IMR-90 (cell line): ENCODE results near the gene ALPK3.

Experiments
- CEBPB ChIP-seq: IDR thresholded peaks from 2 replicates; pipeline ENCODE4 v1.6.1; 2012; ENCODE audit warnings: low read depth, low read length, improper control_type of control experiment
- MXI1 ChIP-seq: IDR thresholded peaks from 2 replicates; pipeline ENCODE4 v1.6.1; 2012; ENCODE audit warnings: low read depth, mild to moderate bottlenecking, low read length, moderate library complexity, borderline replicate concordance
- NFE2L2 ChIP-seq: fragments of 150-350 bp; IDR thresholded peaks from 2 replicates; pipeline ENCODE4 v1.6.1; 2016; ENCODE audit warnings: low read depth, mild to moderate bottlenecking, low read length
- POLR2A ChIP-seq: IDR thresholded peaks from 2 replicates; pipeline ENCODE4 v1.6.1; 2012; ENCODE audit warnings: mild to moderate bottlenecking, low read depth, low read length
- RCOR1 ChIP-seq: IDR thresholded peaks from 2 replicates; pipeline ENCODE4 v1.6.1; 2012; ENCODE audit warnings: mild to moderate bottlenecking, low read length, improper control_type of control experiment; ENCODE audit not compliant: insufficient replicate concordance
- SMC3 ChIP-seq: fragments of 150-350 bp; IDR thresholded peaks from 2 replicates; pipeline ENCODE4 v1.6.1; 2016; ENCODE audit warnings: low read depth, mild to moderate bottlenecking, antibody characterized with exemption, low read length, moderate library complexity
- TF ChIP-seq, protein P1 (sequence below): conservative IDR thresholded peaks from 2 replicates; pipeline ENCODE4 v1.5.1; 2012; ENCODE audit warnings: mild to moderate bottlenecking, low read depth, low read length, improper control_type of control experiment
- TF ChIP-seq, protein P2 (sequence below): fragments of 150-350 bp; IDR thresholded peaks from 2 replicates; pipeline ENCODE4 v1.6.1; 2016; ENCODE audit warnings: low read depth, mild to moderate bottlenecking, low read length, moderate library complexity, borderline replicate concordance

DNA sequence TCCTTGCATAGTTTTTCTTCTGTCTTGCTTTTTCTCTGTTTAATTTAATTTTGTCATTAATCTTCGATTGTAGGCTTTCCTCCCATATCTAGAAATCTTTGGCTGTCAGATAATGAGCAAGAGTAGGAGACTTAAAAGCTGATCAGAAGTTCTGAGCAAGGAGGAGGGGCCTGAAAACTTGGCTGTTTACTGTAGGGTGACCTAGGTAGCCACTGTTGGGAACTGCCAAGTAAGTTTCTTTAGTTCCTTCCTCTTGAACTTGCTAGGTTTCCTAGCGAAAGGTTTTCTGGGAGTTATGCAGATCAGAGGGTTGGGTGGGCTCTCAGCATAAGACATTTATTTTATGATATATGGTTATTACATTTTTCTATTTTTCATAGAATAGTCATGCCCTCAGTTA is 14.5 kb downstream of the ALPK3 start:
- TF ChIP-seq, protein P1, sequence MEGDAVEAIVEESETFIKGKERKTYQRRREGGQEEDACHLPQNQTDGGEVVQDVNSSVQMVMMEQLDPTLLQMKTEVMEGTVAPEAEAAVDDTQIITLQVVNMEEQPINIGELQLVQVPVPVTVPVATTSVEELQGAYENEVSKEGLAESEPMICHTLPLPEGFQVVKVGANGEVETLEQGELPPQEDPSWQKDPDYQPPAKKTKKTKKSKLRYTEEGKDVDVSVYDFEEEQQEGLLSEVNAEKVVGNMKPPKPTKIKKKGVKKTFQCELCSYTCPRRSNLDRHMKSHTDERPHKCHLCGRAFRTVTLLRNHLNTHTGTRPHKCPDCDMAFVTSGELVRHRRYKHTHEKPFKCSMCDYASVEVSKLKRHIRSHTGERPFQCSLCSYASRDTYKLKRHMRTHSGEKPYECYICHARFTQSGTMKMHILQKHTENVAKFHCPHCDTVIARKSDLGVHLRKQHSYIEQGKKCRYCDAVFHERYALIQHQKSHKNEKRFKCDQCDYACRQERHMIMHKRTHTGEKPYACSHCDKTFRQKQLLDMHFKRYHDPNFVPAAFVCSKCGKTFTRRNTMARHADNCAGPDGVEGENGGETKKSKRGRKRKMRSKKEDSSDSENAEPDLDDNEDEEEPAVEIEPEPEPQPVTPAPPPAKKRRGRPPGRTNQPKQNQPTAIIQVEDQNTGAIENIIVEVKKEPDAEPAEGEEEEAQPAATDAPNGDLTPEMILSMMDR, result no peak
- TF ChIP-seq NFE2L2 (no peak), CEBPB (no peak), POLR2A (no peak), SMC3 (no peak), RCOR1 (no peak), MXI1 (no peak)
- TF ChIP-seq, protein P2, sequence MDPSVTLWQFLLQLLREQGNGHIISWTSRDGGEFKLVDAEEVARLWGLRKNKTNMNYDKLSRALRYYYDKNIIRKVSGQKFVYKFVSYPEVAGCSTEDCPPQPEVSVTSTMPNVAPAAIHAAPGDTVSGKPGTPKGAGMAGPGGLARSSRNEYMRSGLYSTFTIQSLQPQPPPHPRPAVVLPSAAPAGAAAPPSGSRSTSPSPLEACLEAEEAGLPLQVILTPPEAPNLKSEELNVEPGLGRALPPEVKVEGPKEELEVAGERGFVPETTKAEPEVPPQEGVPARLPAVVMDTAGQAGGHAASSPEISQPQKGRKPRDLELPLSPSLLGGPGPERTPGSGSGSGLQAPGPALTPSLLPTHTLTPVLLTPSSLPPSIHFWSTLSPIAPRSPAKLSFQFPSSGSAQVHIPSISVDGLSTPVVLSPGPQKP, result no peak
